GM04504 (cell line): ENCODE data around the gene APOL5.
"Not testable (repeated sequence)": the region's sequence is repeated elsewhere in the genome, so short reads cannot be mapped to it uniquely, and the experiment has no call there.

Experiments used
- DNase-seq: peaks from one replicate; pipeline ENCODE4 v3.0.0-alpha.2; 2012; ENCODE audit warnings: low read depth

APOL5 gene

DNA sequence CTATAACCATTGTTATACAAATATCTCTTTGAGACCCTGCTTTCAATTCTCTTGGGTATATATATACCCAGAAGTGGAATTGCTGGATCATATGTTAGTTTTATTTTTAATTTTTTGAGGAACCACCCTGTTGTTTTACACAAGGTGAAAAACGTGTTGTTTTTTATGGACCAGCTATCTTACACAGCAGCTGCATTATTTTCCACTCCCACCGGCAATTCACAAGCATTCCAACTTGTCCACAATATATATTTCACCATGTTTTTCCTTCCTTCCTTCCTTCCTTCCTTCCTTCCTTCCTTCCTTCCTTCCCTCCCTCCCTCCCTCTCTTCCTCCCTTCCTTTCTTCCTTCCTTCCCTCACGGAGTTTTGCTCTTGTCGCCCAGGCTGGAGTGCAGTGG, 6.3 kb upstream of the APOL5 start:
- DNase-seq = no peak

DNA sequence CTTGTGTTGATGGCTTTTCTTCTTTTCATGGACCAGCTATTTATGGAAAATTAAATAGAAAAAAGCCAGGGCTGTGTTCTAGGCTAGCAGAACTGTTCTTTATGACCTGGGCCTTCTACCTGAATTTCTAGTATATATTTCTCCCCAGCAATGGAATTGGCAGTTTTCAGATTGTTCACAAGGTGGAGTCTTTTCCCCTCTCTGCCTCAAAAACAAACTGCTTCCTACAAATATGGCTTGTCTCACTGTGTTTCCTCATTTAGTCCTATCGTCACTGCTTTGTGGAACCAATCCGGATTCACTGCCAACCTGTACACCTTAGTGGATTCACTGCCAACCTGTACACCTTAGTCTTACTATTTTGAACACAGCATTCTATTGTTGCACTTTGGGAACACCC, 5.0 kb upstream of the APOL5 start:
- DNase-seq = no peak

- no peak for DNase-seq
These were observed 1.7 kb downstream of the APOL5 start for GRCh38 chr22:35719212-35719875.

DNA sequence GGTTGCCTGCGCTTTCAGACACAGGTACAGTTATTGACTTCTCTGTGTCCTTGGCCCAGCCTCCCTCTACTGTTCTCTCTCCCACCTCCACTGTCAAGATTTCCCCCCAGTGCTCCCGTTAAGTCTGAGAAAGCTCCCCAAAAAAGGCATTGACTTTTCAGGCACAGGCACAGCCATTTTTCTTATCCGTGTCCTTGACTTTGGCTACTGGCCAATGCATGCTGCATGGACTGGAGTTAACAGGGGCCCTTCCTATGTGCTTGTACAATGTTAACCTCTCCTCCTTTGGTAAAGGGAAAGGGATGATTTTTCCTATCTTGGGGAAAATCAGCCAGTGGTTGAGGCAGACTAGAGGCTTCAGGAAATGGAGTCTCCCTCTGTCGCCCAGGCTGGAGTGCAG, 4.3 kb downstream of the APOL5 start:
- no peak for DNase-seq

- DNase-seq = no peak
These were observed 7.8 kb downstream of the APOL5 start for GRCh38 chr22:35725521-35725920.

DNA sequence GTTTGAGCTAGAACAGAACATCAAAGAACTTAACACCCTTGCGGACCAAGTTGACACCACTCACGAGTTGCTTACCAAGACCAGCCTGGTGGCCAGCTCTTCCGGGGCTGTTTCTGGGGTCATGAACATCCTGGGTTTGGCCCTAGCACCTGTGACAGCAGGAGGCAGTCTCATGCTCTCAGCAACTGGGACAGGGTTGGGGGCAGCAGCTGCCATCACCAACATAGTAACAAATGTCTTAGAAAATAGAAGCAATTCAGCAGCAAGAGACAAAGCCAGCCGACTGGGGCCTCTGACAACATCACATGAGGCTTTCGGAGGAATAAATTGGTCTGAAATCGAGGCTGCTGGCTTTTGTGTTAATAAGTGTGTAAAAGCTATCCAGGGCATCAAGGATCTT, 8.7 kb downstream of the APOL5 start:
- no peak for DNase-seq

- no peak for DNase-seq
These were observed 9.3 kb downstream of the APOL5 start for GRCh38 chr22:35726933-35727332.

DNA sequence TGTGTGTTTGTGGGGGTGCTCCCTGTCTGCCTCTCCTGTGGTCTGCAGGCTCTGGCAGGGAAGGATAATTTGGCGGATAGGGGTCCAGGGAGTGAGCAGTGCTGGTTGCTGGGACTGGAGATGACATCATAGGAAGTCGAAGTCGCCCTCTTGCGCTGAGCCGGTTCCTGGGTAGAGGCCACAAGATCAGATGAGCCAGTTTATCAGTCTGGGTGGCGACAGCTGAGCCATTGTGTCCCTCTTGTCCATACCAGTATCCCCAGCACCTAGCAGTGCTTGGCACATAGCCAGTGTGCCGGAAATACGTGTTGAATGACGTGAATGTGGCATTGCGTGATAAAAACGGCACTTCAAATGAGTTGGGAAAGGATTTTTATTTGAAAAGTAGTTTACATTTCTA, 9.8 kb downstream of the APOL5 start:
- no peak for DNase-seq

GRCh38 chr22:35728639-35729308, 11.1 kb downstream of the APOL5 start:
- no peak for DNase-seq

DNA sequence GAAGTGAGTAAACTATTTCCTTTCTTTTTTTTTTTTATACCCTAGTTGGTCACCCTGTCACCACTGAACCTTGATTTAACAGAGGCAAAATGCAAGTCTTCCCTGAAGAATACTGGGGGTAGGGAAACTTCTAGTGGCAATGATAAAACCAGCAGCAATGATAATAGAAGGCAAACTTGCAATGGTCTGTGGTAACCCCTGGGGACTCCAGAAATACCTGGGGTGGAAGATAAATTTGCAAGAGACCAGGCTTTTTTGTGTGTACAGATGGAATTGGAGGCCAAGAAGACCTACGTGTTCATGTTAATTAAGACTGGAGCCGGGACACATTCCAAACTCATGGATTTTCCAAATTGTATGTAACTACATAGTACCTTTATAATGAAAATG, 11.6 kb downstream of the APOL5 start:
- no peak for DNase-seq

DNA sequence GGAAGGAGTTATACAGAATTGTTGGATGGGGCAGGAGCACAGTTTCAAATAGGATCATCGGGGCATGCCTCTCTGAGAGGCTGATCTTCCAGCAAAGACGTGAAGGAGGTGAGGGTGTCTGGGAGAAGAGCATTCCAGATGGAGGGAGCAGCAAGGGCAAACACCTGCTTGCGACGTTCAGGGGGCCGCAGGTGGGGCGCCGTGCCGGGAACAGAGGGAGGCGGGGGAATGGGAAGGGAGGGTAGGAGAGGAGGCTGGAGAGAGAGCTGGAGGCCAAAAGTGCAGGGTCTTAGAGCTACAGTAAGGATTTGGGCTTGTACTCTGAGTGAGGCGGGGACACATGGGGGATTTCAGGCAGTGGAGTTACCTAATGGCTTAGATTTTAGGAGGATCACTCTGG, 13.6 kb downstream of the APOL5 start:
- DNase-seq = no peak

- no peak for DNase-seq
These were observed 14.4 kb downstream of the APOL5 start for GRCh38 chr22:35732116-35732515.

- DNase-seq = no peak
These were observed 15.4 kb downstream of the APOL5 start for GRCh38 chr22:35733036-35733435.

DNA sequence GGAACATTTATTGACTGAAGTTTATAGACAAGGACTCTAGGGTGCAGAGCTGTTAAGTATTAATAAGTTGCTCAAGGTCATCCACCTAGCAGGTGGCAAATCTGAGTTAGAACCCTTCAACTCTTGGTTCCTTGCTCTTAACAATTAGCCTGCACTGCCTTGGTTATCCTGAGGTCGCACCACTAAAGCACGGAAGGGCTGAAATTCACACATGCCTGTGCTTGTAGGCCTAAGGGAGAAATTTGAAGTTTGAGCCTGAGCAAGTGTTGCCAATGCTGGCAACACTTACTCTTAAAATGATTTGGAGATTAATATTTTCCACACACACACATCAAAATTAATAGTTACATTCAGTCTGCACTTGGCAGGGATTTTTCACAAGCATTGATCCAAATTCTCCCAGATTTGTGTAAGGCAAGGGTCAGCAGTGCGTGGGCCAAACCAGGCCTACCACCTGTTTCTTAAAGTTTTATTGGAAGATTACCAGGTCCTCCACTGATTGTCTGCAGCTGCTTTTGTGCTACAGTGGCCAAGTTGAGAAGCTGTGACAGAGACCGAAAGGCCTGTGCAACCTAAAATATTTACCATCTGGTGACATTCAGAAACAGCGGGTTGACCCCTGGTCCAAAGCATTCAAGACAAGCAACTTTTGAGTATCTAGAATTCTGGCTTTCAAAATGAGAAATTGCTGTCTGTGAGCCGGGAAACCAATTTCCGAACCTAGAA, 16.3 kb downstream of the APOL5 start:
- DNase-seq = no peak

DNA sequence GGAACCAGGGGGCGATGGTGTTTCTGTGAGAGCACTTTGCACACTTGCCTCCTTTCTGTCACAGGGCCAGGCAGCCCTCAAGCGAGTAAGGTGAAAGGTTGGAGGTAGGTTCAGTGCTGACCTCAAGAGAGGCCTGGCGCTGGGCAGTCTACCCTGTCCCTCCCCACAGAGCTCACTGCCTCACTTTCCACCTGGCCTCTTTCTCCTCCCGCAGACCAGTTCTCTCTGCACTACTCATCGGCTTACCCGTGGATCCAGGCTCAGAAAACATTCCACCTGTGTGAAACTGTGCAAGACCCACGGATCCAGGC, 16.8 kb downstream of the APOL5 start:
- no peak for DNase-seq

GRCh38 chr22:35735542-35735941, 17.9 kb downstream of the APOL5 start:
- no peak for DNase-seq

DNA sequence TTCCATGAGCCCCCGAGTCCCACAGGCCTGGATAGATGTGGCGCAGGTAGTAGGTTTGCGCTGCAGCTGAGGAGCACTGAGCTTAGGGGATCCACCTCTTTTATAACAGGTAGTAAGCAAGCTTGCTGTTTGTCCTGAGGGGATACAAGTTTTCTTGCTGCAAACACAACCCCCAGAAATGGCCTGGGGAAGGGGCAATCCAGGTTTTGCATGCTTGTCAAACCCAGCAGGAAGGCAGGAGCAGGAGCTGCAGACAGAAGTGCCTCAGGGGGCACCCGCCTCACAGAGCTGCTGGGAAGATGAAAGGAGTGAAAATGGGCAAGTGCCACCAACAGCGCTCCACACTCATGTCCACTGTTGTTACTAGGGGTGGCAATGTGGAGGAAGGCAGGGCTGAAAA, 18.5 kb downstream of the APOL5 start:
- DNase-seq = no peak

DNA sequence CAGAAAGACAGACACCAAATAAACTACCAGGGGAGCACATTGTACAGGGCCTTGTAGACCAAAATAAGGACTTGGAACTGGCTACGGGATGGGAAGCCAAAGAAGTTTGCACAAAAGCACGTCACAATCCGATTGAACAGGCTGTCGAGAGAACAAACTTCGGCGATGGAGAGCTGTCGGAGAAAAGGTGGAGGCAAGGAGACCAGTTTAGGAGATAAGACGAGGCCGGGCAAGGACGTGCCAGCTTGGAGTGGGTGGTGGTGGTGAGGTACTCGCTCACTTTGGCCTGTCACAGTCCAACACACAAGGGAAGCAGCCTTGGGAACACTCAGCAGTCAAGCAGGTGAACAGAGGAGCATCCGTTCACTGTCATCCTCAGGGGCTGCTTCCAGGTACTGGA, 19.0 kb downstream of the APOL5 start:
- no peak for DNase-seq

GRCh38 chr22:35737886-35738285, 20.2 kb downstream of the APOL5 start:
- not testable (repeated sequence) for DNase-seq

GRCh38 chr22:35739076-35739930, 21.6 kb downstream of the APOL5 start:
- no peak for DNase-seq

DNA sequence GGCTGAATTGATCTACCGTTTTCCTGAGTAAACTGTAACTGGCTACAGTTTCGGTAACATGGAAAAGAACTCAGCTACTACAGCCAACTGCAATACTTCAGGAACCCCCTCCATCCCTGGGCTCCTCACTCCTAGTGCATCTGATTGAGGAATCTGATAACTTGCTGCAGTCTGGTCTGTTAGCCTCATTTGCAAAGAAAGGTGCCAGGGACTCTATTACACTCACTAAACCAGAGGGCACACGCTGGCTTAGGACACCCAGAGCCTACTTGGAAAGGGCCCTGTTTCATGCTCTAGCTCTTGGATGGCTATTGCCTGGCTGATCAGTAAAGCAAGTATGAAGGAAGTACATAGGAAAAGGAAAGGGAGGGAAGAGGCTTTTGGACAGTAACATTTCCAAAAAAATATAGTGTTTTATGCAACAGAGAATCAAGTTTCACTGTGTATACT, 22.3 kb downstream of the APOL5 start:
- DNase-seq = no peak

DNA sequence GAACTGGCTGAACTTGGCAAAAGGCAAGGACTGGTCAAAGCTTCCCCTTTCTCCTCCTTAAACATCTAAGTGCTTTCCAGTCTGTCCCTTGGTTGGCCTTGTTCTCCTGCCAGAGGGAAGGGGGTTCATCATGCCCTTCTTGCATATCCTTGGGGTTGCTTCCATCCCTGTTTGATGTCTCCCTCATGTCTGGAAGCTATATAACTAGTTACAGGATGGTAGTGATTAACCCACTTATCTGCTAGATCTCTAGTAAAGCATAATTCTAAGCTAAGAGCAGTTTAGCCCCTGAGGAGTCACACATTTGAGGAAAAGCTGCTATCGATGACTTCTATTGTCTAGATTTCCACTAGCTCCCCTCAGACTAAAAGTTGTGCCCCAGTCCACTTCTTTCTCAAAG, 22.9 kb downstream of the APOL5 start:
- DNase-seq = no peak
